CD14-positive monocyte (primary cell): Measurements from ENCODE around the gene KLHL13. TPM values are rescaled to one million over a fixed set of nuclear protein-coding genes. Genes with fewer than 3 reads are reported as not detected.

Experiments used
- DNase-seq, 3 donors: peaks; one replicate each; pipeline ENCODE4 v3.0.0-alpha.2; 2011 to 2022
- H2AFZ ChIP-seq: 2 replicates; pipeline ENCODE4 v1.6.0; 2012; ENCODE audit warnings: mild to moderate bottlenecking, low read depth, low read length, inconsistent platforms; ENCODE audit not compliant: insufficient read depth, poor library complexity, severe bottlenecking
- H3K27ac ChIP-seq, 2 donors: 1 replicate in 1 of 2; 2 replicates in 1 of 2; pipeline ENCODE4 v1.5.1; 2012 to 2013; ENCODE audit warnings: low read length in 2 of 2, control low read depth in 1 of 2, inconsistent platforms in 1 of 2, low read depth in 1 of 2, mild to moderate bottlenecking in 1 of 2
- H3K27me3 ChIP-seq, 2 donors: one replicate each; pipeline versions ENCODE4 v1.6.0 to v1.6.1; 2011 to 2013; ENCODE audit warnings: low read length in 2 of 2; ENCODE audit not compliant: control insufficient read depth in 2 of 2, insufficient read depth in 2 of 2
- H3K36me3 ChIP-seq, 2 donors: replicated peaks in 1 of 2; 1 replicate in 1 of 2; 2 replicates in 1 of 2; pipeline versions ENCODE4 v1.5.1 to v1.6.1; 2012 to 2013; ENCODE audit warnings: low read length in 2 of 2, control low read depth in 1 of 2, inconsistent platforms in 1 of 2, mild to moderate bottlenecking in 1 of 2; ENCODE audit not compliant: insufficient read depth in 2 of 2, control insufficient read depth in 1 of 2
- H3K4me1 ChIP-seq, 2 donors: 1 replicate in 1 of 2; 2 replicates in 1 of 2; pipeline versions ENCODE4 v1.5.1 to v1.6.1; 2012 to 2013; ENCODE audit warnings: low read length in 2 of 2, control low read depth in 1 of 2, inconsistent platforms in 1 of 2, mild to moderate bottlenecking in 1 of 2, moderate library complexity in 1 of 2; ENCODE audit not compliant: insufficient read depth in 2 of 2, control insufficient read depth in 1 of 2
- H3K4me2 ChIP-seq: replicated peaks from 2 replicates; pipeline ENCODE3; 2012; ENCODE audit warnings: low read length, moderate library complexity, mild to moderate bottlenecking; ENCODE audit not compliant: poor library complexity, severe bottlenecking; ENCODE audit errors: extremely low read depth
- H3K4me3 ChIP-seq, 3 experiments: fragments of 200-600 bp in 1 of 3; sonication (generic) in 1 of 3; replicated peaks in 1 of 3; 1 replicate in 2 of 3; 2 replicates in 1 of 3; pipeline ENCODE4 v1.5.1; 2011 to 2013; ENCODE audit warnings: low read length in 3 of 3, mild to moderate bottlenecking in 3 of 3, control low read depth in 2 of 3, low read depth in 2 of 3, inconsistent platforms in 1 of 3, moderate library complexity in 1 of 3
- H3K79me2 ChIP-seq: 2 replicates; pipeline ENCODE4 v1.6.0; 2012; ENCODE audit warnings: mild to moderate bottlenecking, control low read depth, inconsistent platforms, low read length, moderate library complexity; ENCODE audit not compliant: insufficient read depth
- H3K9ac ChIP-seq: 2 replicates; pipeline ENCODE4 v1.6.0; 2017; ENCODE audit warnings: low read length, mild to moderate bottlenecking; ENCODE audit not compliant: insufficient read depth, poor library complexity, severe bottlenecking
- H3K9me3 ChIP-seq, 2 donors: replicated peaks in 1 of 2; 1 replicate in 1 of 2; 2 replicates in 1 of 2; pipeline versions ENCODE4 v1.5.1 to v1.6.1; 2012 to 2013; ENCODE audit warnings: low read length in 2 of 2, control low read depth in 1 of 2; ENCODE audit not compliant: control insufficient read depth in 1 of 2, insufficient read depth in 1 of 2
- H4K20me1 ChIP-seq: 2 replicates; pipeline ENCODE4 v1.6.0; 2012; ENCODE audit warnings: mild to moderate bottlenecking, low read length, control low read depth, moderate library complexity; ENCODE audit not compliant: insufficient read depth
- H3K27ac Mint-ChIP-seq, 7 donors: one replicate each; pipeline ENCODE4 v1.8.0; 2020; ENCODE audit warnings: mild to moderate bottlenecking in 7 of 7, mixed read lengths in 7 of 7, moderate library complexity in 6 of 7, inconsistent platforms in 2 of 7
- H3K27me3 Mint-ChIP-seq, 3 donors: one replicate each; pipeline ENCODE4 v1.8.0; 2021 to 2022; ENCODE audit warnings: low read depth in 3 of 3, mild to moderate bottlenecking in 3 of 3, mixed read lengths in 3 of 3, moderate library complexity in 3 of 3, inconsistent platforms in 1 of 3
- H3K36me3 Mint-ChIP-seq, 2 donors: one replicate each; pipeline ENCODE4 v1.8.0; 2020; ENCODE audit warnings: mixed read lengths in 2 of 2, inconsistent platforms in 1 of 2, mild to moderate bottlenecking in 1 of 2
- H3K4me1 Mint-ChIP-seq: one replicate; pipeline ENCODE4 v1.8.0; 2020; ENCODE audit warnings: mild to moderate bottlenecking, mixed read lengths
- H3K4me3 Mint-ChIP-seq, 2 donors: one replicate each; pipeline ENCODE4 v1.8.0; 2020; ENCODE audit warnings: mild to moderate bottlenecking in 2 of 2, mixed read lengths in 2 of 2, moderate library complexity in 1 of 2
- H3K9me3 Mint-ChIP-seq, 7 donors: one replicate each; pipeline ENCODE4 v1.8.0; 2020 to 2022; ENCODE audit warnings: mixed read lengths in 7 of 7, mild to moderate bottlenecking in 6 of 7, moderate library complexity in 6 of 7, inconsistent platforms in 2 of 7
- WGBS: methylation state at CpG from one replicate; pipeline ENCODE4 v1.1.5; 2013; ENCODE audit warnings: missing lambda C conversion rate; ENCODE audit not compliant: insufficient coverage; 5-methylcytosine and 5-hydroxymethylcytosine counted together
- intact Hi-C, 2 donors: fragments of 100-400 bp; cut with micrococcal nuclease; formaldehyde crosslinking; loops; one replicate each; pipeline versions ENCODE4 v1.15.0 to v1.15.1; 2023
- polyA plus RNA-seq, 3 donors: library from polyadenylated mRNA; depleted of rRNA in 1 of 3; unstranded in 2 of 3; stranded (reverse) in 1 of 3; fragments of 300-500 nt in 2 of 3; fragments of >200 nt in 1 of 3; fragmentation: Illumina TruSeq in 2 of 3; gene quantifications; 1 replicate in 2 of 3; 2 replicates in 1 of 3; pipeline ENCODE4 v1.2.3, GENCODE V29; 2012 to 2021
- TF ChIP-seq, protein P1 (sequence below): fragments of 200-600 bp; IDR thresholded peaks from one replicate; pipeline ENCODE4 v1.8.0; 2022; ENCODE audit warnings: antibody characterized with exemption, mild to moderate bottlenecking

KLHL13 gene
- polyA plus RNA-seq, 3 donors: 0.05 to 0.41 (median 0.10) TPM

- H3K4me2 ChIP-seq: no peak overlapping the region
- Mint-ChIP-seq H3K27me3 (peaks cover 0 to 2% (median 0%) of the 10 kb centered on the region in 3 donors), H3K36me3 (no peaks in the 10 kb centered on the region), H3K9me3 (peaks cover 0 to 1% (median 0%) of the 10 kb centered on the region in 7 donors), H3K4me1 (no peaks in the 10 kb centered on the region), H3K4me3 (no peak overlapping the region), H3K27ac (no peak overlapping the region)
- H3K9me3 ChIP-seq: no peaks in the 10 kb centered on the region
- no peaks in the 10 kb centered on the region for H3K36me3 ChIP-seq
- H3K79me2 ChIP-seq: no peaks in the 10 kb centered on the region
- no peaks in the 10 kb centered on the region for H3K27me3 ChIP-seq
- H3K9ac ChIP-seq: no peak overlapping the region
- H2AFZ ChIP-seq: no peak overlapping the region
- no peaks in the 10 kb centered on the region for H3K4me1 ChIP-seq
- H3K4me3 ChIP-seq: no peak overlapping the region
- no peak for DNase-seq
- H3K27ac ChIP-seq: no peak overlapping the region
- no peaks in the 10 kb centered on the region for H4K20me1 ChIP-seq
- TF ChIP-seq, protein P1, sequence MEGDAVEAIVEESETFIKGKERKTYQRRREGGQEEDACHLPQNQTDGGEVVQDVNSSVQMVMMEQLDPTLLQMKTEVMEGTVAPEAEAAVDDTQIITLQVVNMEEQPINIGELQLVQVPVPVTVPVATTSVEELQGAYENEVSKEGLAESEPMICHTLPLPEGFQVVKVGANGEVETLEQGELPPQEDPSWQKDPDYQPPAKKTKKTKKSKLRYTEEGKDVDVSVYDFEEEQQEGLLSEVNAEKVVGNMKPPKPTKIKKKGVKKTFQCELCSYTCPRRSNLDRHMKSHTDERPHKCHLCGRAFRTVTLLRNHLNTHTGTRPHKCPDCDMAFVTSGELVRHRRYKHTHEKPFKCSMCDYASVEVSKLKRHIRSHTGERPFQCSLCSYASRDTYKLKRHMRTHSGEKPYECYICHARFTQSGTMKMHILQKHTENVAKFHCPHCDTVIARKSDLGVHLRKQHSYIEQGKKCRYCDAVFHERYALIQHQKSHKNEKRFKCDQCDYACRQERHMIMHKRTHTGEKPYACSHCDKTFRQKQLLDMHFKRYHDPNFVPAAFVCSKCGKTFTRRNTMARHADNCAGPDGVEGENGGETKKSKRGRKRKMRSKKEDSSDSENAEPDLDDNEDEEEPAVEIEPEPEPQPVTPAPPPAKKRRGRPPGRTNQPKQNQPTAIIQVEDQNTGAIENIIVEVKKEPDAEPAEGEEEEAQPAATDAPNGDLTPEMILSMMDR: no peak
- intact Hi-C loops: no loop called here
These were observed 116.1 kb downstream of the KLHL13 start for GRCh38 chrX:118000518-118000917.

DNA sequence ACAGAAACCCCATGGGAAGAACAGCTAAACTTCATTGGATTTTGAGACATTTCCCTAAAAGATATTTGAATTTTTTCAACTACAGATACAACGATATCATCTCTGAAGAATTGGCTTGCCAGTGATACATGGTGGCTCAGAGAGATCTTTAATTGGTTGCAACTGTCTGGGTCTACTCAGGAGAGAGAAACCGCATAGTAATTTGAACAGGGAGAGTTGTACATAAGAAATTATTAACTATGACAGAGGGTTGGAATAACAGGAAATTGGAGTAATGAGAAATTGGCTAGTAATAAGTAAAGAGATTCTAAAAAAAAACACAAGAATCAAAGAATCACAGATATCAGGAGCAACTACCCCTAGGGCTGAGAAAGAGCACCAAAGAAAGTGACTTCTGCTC is 118.4 kb downstream of the KLHL13 start:
- H3K36me3 ChIP-seq: no peaks in the 10 kb centered on the region
- no peak for DNase-seq
- H3K4me3 Mint-ChIP-seq: no peak overlapping the region
- no peaks in the 10 kb centered on the region for H3K79me2 ChIP-seq
- H3K27me3 ChIP-seq: no peaks in the 10 kb centered on the region
- H3K4me2 ChIP-seq: no peak overlapping the region
- no peak overlapping the region for H3K4me3 ChIP-seq
- no peak overlapping the region for H3K9ac ChIP-seq
- no peak overlapping the region for H3K27ac Mint-ChIP-seq
- no peaks in the 10 kb centered on the region for H3K4me1 ChIP-seq
- H3K9me3 ChIP-seq: no peaks in the 10 kb centered on the region
- peaks cover 0 to 2% (median 0%) of the 10 kb centered on the region in 3 donors for H3K27me3 Mint-ChIP-seq
- no CpG with 5 or more reads among the region's 2 CpGs for WGBS
- no peaks in the 10 kb centered on the region for H4K20me1 ChIP-seq
- H3K36me3 Mint-ChIP-seq: no peaks in the 10 kb centered on the region
- intact Hi-C loops: no loop called here
- H3K9me3 Mint-ChIP-seq: peaks cover 0 to 1% (median 0%) of the 10 kb centered on the region in 7 donors
- H3K27ac ChIP-seq: no peak overlapping the region
- TF ChIP-seq, protein P1: no peak
- H2AFZ ChIP-seq: no peak overlapping the region
- H3K4me1 Mint-ChIP-seq: no peaks in the 10 kb centered on the region
